Measurements from ENCODE around the gene SAMD13. TPM values are rescaled to one million over a fixed set of nuclear protein-coding genes. Genes with fewer than 3 reads are reported as not detected.

Gene SAMD13
- total and polyA plus RNA-seq, 10 donors, result 0.39 to 2.8 (median 1.5) TPM

DNA sequence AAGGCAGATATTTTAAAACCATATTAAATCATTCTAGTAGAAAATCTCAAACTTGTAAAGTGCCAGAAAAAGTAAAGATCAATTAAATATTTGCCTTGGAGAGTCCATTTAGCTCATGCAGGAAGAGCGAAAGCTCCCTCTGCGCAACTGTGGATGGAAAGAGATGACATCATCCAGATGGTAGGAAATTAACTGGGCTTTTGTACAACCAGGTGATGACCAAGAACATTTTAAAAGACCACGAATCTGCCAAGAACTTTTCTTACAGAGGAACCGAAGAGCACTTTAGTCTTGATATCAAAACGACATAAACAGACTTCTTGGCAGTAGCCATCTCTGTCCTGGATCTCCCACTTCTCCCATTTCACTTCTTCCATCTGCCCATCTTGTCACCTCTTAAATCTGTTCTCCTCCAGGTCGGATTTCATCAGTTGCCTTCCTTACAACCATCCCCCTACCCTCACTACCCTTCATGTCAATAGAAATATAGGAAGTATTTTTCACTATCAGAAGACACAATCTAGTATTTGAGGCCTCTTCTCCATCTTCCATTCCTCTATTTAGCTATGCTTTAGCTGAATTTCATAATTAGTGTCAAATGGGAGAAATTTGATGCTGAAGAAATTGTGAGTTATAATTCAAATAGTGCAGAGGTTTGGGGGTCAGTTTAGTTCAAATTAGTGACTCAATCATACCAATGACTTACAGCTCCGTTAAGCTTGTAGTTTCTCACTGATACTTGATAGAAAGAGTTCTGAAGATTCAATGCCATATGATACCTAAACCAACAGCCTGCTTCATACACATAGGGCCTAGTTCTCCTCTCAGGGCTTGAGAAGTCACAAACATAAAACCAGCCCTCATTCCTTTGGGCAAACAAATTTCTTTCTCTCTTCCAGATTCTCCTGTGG is 74.7 kb downstream of the SAMD13 start:
- intact Hi-C loops (cut with DNase I; ENCODE audit: low total_unique reads), result no loop called here
- WGBS, 5 donors, result 77 to 91% (median 87%) methylated on average over 7 of the region's 7 CpGs
- DNase-seq, result no peak
- Histone ChIP-seq H3K27me3 (replicated peaks in 1 of 7) (no peaks in the 10 kb centered on the region), H3K27ac (peak overlapping the region in 3 of 8 donors; percentile 16 to 20 (median 20)), H3K4me1 (peaks cover 0 to 10% (median 0%) of the 10 kb centered on the region in 6 donors), H3K9me3 (no peaks in the 10 kb centered on the region), H3K36me3 (no peaks in the 10 kb centered on the region), H3K4me3 (no peak overlapping the region)
- TF ChIP-seq, protein P1, sequence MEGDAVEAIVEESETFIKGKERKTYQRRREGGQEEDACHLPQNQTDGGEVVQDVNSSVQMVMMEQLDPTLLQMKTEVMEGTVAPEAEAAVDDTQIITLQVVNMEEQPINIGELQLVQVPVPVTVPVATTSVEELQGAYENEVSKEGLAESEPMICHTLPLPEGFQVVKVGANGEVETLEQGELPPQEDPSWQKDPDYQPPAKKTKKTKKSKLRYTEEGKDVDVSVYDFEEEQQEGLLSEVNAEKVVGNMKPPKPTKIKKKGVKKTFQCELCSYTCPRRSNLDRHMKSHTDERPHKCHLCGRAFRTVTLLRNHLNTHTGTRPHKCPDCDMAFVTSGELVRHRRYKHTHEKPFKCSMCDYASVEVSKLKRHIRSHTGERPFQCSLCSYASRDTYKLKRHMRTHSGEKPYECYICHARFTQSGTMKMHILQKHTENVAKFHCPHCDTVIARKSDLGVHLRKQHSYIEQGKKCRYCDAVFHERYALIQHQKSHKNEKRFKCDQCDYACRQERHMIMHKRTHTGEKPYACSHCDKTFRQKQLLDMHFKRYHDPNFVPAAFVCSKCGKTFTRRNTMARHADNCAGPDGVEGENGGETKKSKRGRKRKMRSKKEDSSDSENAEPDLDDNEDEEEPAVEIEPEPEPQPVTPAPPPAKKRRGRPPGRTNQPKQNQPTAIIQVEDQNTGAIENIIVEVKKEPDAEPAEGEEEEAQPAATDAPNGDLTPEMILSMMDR (IDR thresholded peaks at IDR 0.05 in 8 of 11, conservative IDR thresholded peaks at IDR 0.05 in 3 of 11), result no peak
- no peak for TF ChIP-seq POLR2AphosphoS5 (IDR thresholded peaks at IDR 0.05)
- no peak for TF ChIP-seq POLR2A (IDR thresholded peaks at IDR 0.05)

DNA sequence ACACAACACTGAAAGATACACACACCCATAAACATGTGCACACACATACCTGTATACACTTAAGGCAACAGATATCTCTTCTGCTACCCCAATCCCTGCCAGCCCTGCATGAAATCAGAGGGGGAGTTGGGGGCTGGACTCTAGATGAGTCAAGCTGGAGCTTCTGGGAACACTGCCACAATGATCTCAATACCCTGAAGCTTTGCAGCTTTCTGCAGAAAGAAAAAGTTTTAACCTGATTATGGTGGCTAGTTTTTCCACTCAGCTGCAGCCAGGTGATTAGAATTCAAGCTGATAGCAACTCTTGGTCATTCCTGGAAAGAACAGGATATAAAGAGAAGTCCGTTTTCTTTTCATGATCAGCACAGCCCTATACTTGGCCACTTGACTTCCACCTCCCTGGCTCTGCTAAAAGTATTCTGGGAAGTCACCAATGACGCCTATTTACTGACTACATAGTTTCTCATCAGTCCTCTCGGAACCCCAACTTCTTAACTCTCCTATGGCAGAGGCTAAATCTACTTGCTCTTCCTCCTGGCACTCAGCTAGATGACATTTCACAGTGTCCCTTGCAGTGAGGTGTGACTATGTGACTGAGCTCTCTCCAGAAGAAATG is 76.1 kb downstream of the SAMD13 start:
- TF ChIP-seq, protein P1 (IDR thresholded peaks at IDR 0.05 in 8 of 11, conservative IDR thresholded peaks at IDR 0.05 in 3 of 11), result no peak
- no peak for TF ChIP-seq POLR2AphosphoS5 (IDR thresholded peaks at IDR 0.05)
- no peak for TF ChIP-seq POLR2A (IDR thresholded peaks at IDR 0.05)
- WGBS, 5 donors, result 39 to 71% (median 58%) methylated on average over 3 of the region's 3 CpGs
- Histone ChIP-seq H3K4me3 (no peak overlapping the region), H3K4me1 (peaks cover 0 to 10% (median 0%) of the 10 kb centered on the region in 6 donors), H3K27me3 (replicated peaks in 1 of 7) (no peaks in the 10 kb centered on the region), H3K36me3 (no peaks in the 10 kb centered on the region), H3K27ac (no peak overlapping the region), H3K9me3 (no peaks in the 10 kb centered on the region)
- no peak for DNase-seq
- intact Hi-C loops (cut with DNase I; ENCODE audit: low total_unique reads), result no loop called here

DNA sequence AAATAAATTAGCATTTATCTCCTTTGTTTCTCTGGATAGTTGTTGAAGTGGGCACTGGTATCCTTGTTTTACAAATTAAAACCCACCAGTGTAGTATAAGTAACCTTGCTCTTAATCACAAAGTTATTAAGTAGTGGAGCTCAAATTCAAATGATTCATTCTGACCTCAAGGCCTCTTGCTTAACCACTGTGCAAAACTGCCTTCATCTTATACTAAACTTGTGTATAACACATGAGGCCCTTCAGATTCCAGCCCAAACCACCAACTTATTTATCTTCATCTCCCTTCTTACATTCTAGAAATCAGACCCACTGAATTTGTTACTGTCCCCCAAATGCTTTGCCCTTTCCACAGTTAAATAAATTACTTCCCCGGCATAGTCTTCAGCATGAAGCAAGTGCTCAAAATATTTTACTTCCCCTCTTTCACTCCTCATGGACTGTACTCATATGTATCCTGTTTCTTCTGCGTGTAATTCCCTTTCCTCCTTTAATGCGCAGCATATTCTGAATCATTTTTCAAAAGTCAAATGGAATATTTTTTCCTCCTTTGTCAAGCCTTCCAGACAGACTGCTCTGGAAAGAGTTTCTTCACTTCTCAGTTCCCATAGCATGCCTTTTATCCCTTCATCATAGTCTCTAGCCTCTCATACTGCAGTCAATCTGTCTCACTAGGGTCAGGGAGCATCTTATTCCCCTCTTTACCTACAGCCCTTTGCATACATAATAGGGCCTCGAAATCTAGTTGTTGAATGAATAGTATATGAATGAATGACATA is 77.8 kb downstream of the SAMD13 start:
- intact Hi-C loops (cut with DNase I; ENCODE audit: low total_unique reads), result no loop called here
- peaks cover 0 to 10% (median 0%) of the 10 kb centered on the region in 6 donors for H3K4me1 ChIP-seq
- H3K27ac ChIP-seq, result peak overlapping the region in 1 of 8 donors; percentile 26
- 43 to 66% (median 57%) methylated on average over 4 of the region's 4 CpGs for WGBS, 5 donors
- TF ChIP-seq POLR2AphosphoS5 (IDR thresholded peaks at IDR 0.05) (no peak), POLR2A (IDR thresholded peaks at IDR 0.05) (no peak)
- TF ChIP-seq, protein P1 (IDR thresholded peaks at IDR 0.05 in 8 of 11, conservative IDR thresholded peaks at IDR 0.05 in 3 of 11), result no peak
- H3K27me3 ChIP-seq (replicated peaks in 1 of 7), result no peaks in the 10 kb centered on the region
- H3K4me3 ChIP-seq, result no peak overlapping the region
- no peaks in the 10 kb centered on the region for H3K36me3 ChIP-seq
- H3K9me3 ChIP-seq, result no peaks in the 10 kb centered on the region
- DNase-seq, result no peak

All from spleen (tissue), 11 donors.